HG03432 (cell line): ENCODE data around the gene PUS3.

ENCODE experiments used
- ATAC-seq: cut with Tn5 transposase; IDR thresholded peaks from one replicate; pipeline ENCODE4 v1.9.1; 2021; ENCODE audit warnings: mild to moderate bottlenecking, moderate library complexity; ENCODE audit not compliant: unreplicated experiment

PUS3 gene, protein sequence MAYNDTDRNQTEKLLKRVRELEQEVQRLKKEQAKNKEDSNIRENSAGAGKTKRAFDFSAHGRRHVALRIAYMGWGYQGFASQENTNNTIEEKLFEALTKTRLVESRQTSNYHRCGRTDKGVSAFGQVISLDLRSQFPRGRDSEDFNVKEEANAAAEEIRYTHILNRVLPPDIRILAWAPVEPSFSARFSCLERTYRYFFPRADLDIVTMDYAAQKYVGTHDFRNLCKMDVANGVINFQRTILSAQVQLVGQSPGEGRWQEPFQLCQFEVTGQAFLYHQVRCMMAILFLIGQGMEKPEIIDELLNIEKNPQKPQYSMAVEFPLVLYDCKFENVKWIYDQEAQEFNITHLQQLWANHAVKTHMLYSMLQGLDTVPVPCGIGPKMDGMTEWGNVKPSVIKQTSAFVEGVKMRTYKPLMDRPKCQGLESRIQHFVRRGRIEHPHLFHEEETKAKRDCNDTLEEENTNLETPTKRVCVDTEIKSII

DNA sequence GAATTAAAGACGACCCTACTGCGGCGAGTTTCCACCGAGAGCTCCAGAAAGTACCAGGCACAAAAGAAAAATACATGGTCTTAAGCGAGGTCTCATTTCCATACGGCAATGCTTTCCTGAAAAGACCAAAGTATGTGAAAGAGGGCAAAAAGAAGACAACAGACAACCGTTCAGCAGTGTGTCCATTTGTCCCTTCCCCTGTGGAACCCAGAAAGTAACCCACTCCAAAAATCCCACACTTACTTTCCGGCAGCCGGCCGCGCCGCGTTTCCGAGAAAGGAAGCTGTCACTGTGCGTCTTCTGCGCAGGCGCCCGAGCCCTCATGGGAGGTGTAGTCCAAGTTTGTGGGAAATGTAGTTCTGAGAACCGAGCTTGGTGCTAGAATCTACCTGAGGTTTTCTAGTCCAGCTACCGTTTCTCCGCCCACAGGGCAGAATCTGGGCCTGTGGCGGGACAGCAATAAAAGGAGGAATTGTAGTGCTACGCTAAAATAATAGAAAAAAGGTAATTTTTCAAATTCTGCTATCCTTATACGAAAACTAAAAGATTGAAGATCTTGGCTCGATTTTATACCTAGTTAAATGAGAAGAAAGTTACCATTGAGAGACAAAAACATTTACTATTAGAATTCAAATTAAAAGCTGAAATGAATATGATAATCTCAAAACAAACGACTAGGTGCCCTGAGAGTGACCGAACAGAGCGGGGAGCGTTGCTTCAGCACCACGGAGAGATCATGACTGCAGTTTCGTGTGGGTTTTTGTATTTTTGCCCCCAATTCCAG, at the start of gene PUS3:
Gene PUS3 (minus strand): TSS at position 280 of the 784 bp plus-strand sequence. CDS start 6,922 bp downstream, outside the sequence.
- peak; percentile 97 for ATAC-seq

DNA sequence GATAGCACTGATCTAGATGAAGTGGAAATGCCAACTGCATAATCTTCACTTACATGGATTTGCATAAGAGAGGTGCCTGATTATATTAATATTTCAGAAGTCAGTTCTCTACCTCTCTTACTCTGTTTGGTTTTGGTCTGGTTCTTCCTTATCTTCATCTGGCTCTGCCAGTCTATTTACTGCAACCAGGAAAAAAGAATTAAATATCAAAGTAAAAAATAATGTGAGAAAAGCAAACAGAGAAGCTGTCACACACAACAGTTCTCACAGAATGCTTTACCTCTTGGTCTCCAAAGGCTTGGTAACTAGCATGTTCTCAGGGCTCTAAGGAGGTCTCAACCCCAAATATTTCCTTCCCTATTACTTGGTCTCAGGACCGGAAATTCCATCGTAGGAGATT, 49.6 kb upstream of the PUS3 start:
- ATAC-seq: no peak

DNA sequence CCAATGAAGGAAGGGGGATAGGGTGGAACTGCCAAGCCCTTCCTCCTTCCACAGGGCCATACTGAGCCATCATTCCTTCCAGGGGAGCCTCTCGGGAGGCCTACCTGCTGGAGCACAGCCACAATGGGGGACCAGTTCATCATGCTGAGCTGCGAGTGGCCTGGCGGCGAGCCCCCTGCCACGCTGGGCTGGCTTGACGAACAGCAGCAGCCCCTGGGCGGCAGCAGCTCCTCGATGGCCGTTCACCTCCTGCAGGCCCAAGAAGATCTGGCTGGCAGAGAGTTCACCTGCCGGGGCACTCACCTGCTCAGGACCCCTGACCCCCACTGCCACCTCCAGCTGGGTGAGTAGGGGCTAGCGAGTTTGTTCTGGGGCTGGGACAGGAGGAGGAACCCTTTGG, 48.7 kb upstream of the PUS3 start:
- no peak for ATAC-seq

DNA sequence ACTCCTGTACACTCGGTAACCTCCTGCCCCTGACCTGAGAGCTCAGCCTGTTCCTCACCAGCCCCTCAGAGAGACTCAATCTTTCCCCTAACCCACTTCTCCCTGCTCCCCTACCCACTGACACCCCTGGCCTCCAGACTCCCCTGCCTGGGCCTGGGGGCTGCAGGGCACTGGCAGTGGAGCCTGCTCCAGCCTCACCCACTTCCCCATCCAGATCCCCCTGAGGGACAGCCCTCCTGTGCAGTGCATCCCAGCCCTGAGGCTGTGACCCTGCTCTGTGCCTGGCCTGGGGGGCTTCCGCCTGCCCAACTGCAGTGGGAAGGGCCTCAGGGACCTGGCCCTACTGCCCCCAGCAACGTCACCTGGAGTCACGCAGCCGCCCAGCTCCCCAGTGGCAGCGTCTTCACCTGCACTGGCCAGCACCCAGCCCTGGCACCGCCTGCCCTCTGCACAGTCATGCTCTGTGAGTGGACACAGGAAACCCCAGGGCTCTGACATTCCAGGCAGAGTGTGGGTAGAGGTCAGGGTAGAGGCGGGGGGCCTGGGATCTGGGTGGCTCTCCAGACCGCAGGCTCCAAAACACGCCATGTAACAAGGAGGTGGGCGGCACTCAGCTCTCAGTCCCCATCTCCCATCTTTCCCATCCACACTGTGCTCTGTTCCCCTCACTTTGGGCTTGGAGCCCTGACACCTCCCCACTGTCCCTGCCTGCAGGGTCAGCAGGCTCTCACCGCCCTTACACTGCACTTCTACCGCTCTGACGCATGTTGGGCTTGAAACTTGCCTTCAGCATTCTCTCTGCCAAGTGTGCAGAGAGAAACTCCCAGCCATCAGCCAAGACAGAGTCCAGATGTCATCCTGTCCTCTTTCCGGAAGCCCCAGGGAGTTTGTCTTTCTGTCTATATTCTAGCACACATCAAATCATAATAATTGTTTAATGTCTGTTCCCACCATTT, 48.0 kb upstream of the PUS3 start:
- no peak for ATAC-seq

DNA sequence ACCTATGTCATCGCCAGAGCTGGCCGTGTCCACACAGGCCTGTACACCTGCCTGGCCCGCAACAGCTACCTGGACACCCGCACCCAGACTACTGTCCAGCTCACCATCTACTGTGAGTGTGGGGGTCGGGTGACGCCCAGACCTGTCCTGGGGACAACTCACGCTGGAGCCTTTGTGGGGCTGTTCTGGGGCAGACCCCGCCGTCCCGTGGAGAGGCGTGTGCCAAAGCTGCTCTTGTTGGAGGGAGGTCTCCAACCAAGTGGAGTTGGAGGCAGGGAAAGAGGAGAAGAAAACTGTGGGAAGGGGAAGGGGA, 47.1 kb upstream of the PUS3 start:
- ATAC-seq: no peak

DNA sequence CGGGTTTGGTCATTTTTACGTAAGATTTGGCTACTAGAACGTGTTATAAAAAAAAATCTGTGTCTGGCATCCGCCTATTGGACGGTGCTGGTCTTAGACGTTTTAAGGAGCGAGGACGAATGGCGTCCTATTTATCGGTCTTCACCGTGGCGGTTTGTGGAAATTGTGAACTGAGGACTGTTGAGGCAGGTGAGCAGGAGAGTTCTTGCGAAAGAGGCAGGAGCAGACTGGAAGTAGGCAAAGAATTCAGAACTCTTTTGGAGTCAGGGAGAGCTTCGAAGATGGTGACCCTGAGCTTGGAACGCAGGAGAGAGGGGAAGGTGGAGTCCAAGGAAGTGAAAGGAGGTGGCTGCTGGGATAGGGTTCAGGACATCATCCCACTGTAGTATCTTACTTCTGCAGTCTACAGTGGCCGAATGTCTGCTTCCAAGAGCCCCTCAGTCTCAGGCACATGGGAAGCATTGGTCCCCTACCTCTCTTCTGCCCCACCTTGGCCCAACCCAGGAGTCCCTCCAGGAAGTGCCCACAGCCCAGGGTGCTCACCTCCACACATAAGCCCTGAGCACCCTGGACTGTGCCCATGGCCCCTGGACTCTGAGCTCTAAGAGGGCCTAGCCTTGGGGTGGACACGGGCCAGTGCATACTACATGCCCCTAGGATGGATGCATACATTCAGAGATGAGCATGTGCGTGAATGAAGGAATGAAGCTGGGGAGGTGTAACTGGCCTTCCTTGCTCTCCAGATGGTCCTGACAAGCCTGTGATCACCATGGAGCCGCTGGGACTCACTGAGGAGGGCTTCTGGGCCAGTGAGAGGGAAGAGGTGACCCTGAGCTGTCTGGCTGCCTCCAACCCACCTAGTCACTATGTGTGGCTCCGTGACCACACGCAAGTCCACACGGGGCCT, 46.5 kb upstream of the PUS3 start:
- no peak for ATAC-seq

DNA sequence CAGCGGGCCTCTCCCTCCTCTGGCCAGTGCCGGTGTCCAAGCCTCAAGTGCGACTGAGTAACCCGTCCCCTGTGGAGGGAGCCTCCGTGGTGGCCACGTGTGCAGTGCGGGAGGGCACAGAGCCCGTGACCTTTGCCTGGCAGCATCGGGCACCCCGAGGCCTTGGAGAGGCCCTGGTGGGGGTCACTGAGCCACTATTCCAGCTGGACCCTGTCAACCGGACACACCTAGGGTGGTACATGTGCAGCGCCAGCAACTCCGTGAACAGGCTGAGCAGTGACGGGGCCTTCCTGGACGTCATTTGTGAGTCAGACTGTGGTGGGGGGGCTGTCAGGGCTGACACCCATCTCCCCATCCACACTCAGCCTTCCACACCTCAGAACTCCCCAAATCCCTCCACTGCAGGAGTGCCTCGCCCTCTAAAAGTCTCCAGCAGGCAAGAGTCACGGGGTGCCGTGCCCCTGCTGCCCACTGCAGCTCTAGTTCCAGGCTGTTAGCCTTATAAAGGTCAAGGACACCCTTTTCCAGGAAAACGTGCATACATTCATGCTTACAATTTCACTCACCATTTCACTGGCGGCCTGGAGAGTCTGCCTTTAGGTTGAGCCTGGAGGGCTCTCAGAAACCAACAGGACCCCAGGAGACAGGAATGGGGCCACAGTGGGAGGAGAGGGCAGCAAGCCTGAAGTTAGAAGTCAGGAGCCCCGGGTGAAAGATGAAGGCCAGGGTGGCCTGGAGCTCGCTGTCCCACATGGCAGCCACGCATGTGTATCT, 45.5 kb upstream of the PUS3 start:
- ATAC-seq: no peak

DNA sequence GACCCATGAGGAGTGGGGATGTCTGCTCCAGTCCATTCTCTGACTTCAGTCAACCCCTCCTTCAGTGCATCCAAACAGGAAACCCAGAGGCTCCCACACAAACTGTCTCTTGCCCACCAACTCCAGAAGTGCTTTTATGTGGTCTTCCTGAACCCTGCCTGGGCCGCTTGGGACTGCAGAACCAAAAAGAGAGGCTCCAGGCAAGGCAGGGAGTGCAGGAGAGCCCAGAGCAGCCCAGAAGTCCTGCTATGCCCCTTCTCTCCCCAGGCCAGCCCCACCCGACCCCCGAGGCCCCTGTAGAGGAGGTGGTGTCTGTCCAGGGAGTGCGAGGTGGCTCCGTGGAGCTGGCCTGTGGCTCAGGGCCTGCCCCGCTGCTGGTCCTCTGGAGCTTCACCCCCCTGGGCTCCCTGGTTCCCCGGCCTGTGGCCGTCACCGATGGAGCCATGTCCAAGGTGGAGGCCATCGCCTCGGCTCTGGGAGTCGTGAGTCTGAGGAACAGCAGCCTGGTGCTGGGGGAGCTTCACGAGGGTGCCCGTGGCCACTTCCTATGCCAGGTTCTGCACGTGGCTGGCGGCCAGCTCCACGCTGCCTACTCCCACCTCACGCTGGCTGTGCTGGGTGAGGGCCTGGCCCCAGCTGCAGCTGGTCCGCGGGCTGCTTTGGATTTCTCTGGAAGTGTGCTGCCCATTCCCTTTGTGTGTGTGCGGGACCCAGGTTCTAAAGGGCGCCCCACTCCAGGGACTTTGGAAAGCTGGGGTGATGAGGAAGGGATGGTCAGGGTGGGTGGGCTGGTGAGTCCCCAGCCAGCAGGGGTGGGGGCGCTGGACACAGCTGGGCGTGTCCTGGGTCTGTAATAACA, 44.6 kb upstream of the PUS3 start:
- ATAC-seq: no peak

DNA sequence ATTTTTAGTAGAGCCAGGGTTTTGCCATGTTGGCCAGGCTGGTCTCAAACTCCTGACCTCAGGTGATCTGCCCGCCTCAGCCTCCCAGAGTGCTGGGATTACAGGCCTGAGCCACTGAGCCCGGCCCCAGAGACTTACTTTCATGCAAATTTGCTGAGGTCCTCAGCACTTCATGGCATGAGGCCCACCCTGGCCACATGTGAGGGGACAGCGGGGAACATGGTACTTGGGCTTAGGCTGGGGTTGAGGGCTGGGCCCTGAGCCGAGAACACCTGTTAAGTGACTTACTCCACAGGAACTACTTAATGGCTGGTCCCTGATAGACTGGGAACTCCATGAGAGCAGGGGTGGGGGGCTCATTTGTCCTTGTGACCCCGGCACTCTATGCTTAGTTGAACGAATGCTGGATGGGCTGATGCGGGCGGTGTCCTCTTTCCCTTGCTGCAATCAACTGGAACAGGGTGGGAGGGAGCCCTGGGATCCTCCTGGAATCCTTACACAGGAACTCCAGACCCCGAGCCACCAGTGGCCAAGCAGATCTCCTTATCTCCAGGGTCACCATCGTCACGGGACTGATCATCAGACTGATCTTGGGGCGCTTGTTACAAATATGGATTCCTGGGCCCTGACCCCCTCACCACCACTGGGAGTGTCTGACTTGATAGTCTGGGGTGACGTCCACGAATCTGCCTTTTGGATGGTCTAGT, 43.9 kb upstream of the PUS3 start:
- no peak for ATAC-seq

DNA sequence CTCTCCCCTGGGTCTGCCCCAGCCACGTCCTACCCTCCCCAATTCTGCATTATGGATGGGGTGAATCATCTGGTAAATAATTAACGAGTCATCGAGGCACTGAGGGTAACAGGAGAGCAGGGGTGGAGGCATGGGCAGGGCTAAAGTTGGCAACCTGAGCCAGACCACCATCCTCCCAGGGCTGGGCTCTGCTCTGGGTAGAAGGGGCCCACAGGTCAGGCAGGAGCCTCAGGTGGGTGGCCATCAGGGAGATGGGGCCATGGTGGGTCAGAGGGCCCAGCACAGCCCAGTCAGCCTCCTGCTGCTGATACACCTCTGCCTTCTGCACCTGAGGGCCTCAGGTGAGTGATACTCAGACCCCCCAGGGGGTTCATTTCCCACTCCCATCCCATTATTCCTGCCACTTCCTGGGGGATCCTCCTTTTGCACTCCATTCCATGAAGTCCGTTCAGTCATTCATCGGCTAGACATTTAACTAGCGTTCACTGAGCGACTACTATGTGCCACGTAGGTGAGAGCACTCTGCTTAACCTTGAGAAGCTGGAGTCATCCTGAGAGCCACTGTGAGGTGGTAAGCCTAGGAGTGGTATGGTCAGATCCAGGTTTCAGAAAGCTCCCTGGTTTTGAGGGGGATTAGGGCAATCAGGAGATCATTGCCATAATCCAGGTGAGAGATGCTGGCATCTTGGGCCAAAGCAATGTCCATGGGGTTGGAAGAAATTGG, 43.0 kb upstream of the PUS3 start, which contains the start of gene VSIG10L2:
Gene VSIG10L2 (plus strand): TSS at position 248 of the 724 bp plus-strand sequence. CDS start 12 bp downstream, at position 260.
- no peak for ATAC-seq

DNA sequence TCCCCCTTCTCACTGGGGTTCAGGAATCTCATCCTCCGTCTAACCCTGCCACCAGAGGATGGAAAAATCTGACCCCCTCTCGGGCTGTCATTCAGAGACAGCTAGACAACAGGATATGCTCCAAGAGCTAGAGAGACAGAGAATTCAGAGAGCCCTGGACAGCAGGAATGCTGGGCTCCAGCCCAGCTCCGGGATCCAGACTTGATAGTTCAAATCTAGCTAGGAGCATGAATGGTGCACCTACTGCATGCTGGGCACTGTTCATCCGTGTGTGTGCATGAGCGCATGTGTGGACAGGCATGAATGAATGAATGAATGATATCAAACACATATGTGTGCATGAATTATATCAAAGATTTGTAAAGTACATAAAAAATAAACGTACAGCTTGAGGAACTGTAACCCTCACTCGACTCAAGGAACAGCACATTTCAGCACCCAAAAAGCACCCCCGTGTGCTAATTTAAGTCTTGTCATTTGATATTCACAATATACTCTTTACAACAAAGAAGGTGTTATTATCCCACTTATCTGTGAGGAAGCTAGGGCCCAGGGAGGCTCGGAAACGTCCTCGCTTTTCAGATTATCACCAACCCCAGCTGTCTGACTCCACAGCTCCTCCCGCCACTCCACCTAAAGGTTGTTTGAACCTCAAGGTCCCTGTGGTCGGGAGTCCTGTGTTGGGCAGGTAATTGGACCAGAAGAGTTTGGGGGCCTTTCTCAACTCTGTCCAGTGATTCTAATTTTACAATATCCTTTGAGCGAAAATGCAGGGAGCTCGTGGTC, 42.2 kb upstream of the PUS3 start:
- no peak for ATAC-seq

DNA sequence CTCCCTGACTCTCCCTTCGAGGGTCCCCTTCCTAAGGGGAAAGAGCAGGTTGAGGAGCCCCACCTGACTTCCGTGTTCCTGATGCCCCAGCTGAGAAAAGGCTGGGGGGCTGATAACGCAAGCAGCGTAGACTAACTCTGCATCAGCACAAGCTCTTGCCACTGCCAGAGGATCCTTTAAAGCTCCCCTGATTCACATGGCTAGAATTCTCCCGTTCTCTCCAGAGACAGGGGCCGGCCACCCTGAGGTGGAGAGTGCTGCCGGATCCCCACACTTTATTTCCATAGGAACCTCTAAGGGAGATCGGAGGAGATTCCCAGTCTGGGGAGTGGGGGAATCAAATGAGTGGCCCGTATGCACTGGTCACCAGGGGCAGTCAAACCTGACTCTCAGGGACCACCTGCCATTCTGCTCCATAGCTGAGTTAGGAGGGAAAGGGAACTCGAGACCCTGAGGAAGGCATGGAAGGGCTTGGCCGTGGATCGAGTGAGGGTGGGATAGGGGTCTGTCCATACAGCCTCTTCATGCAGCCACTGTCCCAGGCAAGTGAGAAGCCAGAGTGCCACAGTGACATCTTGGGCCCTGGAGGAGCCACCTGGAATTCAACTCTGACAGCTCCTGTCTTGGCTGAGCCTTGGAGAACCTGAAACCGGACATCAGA, 41.5 kb upstream of the PUS3 start:
- ATAC-seq: no peak

DNA sequence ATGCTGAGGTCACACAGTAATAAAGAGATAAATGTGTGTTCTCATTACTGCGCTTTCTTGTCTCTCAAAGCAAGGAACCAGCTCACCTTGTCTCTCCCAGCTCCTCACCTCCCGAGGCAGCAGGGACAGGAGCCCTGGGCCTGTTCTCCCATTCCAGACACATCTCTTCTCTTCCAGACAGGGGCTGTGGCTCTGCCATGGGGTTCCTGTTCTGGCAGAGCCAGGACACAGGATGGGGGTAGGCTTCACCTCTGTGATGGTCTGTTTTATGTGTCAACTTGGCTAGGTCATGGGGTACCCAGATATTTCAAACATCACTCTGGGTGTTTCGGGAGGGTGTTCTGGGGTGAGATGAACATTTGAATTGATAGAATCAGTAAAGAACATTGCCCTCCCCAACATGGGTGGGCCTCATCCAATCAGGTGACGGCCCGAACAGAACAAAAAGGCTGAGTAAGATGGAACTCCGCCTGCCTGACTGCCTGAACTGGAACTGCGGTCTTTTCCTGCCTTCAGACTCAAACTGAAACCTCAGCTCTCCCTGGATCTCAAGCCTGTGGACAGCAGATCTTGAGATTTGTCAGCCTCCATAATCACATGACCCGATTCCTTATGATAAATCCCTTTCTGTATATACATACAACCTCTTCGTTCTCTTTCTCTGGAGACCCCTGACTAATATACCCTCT, 40.8 kb upstream of the PUS3 start:
- no peak for ATAC-seq

DNA sequence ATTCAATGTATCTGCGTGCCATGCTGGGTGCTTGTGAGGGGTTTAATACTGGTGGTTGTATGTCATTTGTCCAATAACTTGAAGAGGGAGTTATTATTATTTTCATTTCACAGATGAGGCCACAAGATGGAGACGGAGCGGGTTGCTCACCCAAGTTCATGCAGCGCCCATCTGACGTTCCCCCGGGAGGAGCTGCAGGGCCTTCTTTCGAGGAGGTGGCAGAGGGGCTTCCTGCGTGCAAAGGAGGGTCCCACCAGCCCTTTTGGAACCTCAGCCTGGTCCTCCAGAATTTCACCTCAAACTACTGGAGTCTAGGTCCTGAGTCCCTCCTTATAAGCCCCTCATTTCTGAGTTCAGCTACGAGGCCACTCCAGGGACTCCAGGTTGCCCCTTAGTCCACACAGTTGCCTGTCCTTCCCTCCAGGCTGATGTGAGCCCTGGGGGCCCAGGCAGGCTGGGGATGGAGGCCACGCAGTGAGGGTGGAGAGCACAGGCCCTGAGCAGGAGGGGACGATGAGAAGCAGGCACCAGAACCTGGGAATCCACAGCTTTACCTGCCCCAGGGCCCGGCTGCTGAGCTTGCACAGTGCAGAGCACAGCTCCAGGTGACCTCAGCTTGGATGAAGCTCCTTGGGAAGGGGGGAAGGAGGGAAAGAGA, 39.9 kb upstream of the PUS3 start:
- no peak for ATAC-seq
